ENCODE data around the gene SYT1. TPM values are rescaled to one million over a fixed set of nuclear protein-coding genes. Genes with fewer than 3 reads are reported as not detected.

Gene SYT1
- total RNA-seq, 1 experiment from 2014 or later: 44.9 TPM

DNA sequence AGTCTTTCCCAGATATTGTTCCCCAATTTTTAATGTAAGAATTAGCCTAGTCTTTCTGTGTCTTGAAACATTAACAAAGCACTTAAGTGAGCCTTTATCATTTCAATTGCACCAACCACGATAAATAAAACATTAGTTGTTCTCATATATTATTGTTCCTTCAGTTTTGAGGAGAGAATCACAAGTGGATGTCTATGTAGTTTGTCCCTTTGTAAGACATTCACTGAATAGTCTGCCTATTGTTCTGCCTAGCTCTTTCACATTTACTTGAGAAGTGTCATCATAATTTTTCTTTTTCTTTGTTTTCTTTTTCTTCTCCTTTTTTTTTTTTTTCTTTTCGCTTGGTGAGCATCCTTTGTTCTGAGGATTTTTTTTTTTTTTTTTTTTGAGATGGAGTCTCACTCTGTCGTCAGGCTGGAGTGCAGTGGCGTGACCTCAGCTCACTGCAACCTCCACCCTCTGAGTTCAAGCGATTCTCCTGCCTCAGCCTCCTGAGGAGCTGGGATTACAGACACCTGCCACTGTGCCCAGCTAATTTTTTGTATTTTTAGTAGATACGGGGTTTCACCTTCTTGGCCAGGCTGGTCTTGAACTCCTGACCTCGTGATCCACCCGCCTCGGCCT is 129.7 kb downstream of the SYT1 start:
- H3K4me3 ChIP-seq (replicated peaks in 1 of 2; ENCODE audit: low read depth in 1 of 2, low read length in 2 of 2): no peak overlapping the region
- no TSS peak for BruUV-seq (replicated peaks)
- CTCF ChIA-PET: no interaction called here

More for the DNA sequence above, 129.7 kb downstream of the SYT1 start:
- Histone ChIP-seq H3K9ac (ENCODE audit: low read length) (no peak overlapping the region), H3K27ac (ENCODE audit: low read depth, low read length) (no peak overlapping the region), H3K9me3 (ENCODE audit: control insufficient read depth in 1 of 2, insufficient read depth in 1 of 2, low read depth in 1 of 2, low read length in 2 of 2) (no peaks in the 10 kb centered on the region), H3K27me3 (ENCODE audit: insufficient read depth, low read length) (no peaks in the 10 kb centered on the region), H3K4me2 (ENCODE audit: low read length) (no peak overlapping the region), H4K20me1 (ENCODE audit: insufficient read depth) (no peaks in the 10 kb centered on the region), H3K9me2 (ENCODE audit: insufficient read depth) (no peaks in the 10 kb centered on the region), H3K36me3 (ENCODE audit: control insufficient read depth in 1 of 2, insufficient read depth in 2 of 2, low read length in 2 of 2) (no peaks in the 10 kb centered on the region; a peak in 1 of 4 replicates), H3K4me1 (ENCODE audit: control insufficient read depth in 1 of 2, insufficient read depth in 2 of 2, low read length in 2 of 2) (no peaks in the 10 kb centered on the region), H2AFZ (ENCODE audit: low read depth, low read length, poor library complexity, severe bottlenecking) (no peak overlapping the region), H3K79me2 (ENCODE audit: insufficient read depth, low read length) (no peaks in the 10 kb centered on the region; the same call in 1 of the 2 replicates)
- ATAC-seq: no peak
- intact Hi-C loops (cut with micrococcal nuclease): no loop called here
- no peak for TF ChIP-seq EZH2 (IDR thresholded peaks at IDR 0.05)
- TF ChIP-seq SP1 (IDR thresholded peaks at IDR 0.05; ENCODE audit: low read depth): no peak
- no peak for TF ChIP-seq ATF3 (IDR thresholded peaks at IDR 0.05)
- no peak for TF ChIP-seq EZH2phosphoT487 (IDR thresholded peaks at IDR 0.05; ENCODE audit: borderline replicate concordance)
- TF ChIP-seq, protein P1, sequence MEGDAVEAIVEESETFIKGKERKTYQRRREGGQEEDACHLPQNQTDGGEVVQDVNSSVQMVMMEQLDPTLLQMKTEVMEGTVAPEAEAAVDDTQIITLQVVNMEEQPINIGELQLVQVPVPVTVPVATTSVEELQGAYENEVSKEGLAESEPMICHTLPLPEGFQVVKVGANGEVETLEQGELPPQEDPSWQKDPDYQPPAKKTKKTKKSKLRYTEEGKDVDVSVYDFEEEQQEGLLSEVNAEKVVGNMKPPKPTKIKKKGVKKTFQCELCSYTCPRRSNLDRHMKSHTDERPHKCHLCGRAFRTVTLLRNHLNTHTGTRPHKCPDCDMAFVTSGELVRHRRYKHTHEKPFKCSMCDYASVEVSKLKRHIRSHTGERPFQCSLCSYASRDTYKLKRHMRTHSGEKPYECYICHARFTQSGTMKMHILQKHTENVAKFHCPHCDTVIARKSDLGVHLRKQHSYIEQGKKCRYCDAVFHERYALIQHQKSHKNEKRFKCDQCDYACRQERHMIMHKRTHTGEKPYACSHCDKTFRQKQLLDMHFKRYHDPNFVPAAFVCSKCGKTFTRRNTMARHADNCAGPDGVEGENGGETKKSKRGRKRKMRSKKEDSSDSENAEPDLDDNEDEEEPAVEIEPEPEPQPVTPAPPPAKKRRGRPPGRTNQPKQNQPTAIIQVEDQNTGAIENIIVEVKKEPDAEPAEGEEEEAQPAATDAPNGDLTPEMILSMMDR (IDR thresholded peaks at IDR 0.05 in 2 of 3, conservative IDR thresholded peaks at IDR 0.05 in 1 of 3; ENCODE audit: borderline replicate concordance in 1 of 3, insufficient read depth in 1 of 3, low read depth in 2 of 3, low read length in 2 of 3): no peak
- TF ChIP-seq SIN3A (IDR thresholded peaks at IDR 0.05; ENCODE audit: low read depth): no peak
- TF ChIP-seq, protein P2, sequence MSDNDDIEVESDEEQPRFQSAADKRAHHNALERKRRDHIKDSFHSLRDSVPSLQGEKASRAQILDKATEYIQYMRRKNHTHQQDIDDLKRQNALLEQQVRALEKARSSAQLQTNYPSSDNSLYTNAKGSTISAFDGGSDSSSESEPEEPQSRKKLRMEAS (IDR thresholded peaks at IDR 0.05): no peak
- TF ChIP-seq JUND (IDR thresholded peaks at IDR 0.05): no peak
- TF ChIP-seq SRF (IDR thresholded peaks at IDR 0.05; ENCODE audit: low read depth): no peak
- TF ChIP-seq RAD21 (IDR thresholded peaks at IDR 0.05; ENCODE audit: low read depth): no peak
- no peak for TF ChIP-seq ELF1 (IDR thresholded peaks at IDR 0.05; ENCODE audit: borderline replicate concordance, low read depth)
- TF ChIP-seq CEBPB (IDR thresholded peaks at IDR 0.05; ENCODE audit: low read depth): no peak
- no peak for TF ChIP-seq ZNF274 (IDR thresholded peaks at IDR 0.05; ENCODE audit: low read depth, low read length)
- TF ChIP-seq ZBTB33 (IDR thresholded peaks at IDR 0.05; ENCODE audit: extremely low read depth, insufficient replicate concordance, low read length): no peak
- no peak for TF ChIP-seq TCF7L2 (IDR thresholded peaks at IDR 0.05; ENCODE audit: borderline replicate concordance, extremely low read depth, insufficient read depth, insufficient read length)
- TF ChIP-seq YY1 (IDR thresholded peaks at IDR 0.05; ENCODE audit: extremely low read depth, insufficient replicate concordance, low read depth, low read length): no peak
- TF ChIP-seq FOSL1 (IDR thresholded peaks at IDR 0.05; ENCODE audit: low read depth): no peak
- POLR2A ChIA-PET: interaction anchor here (0.7 kb wide), 1 partner anchor 8 kb away, joined by 3 read pairs; no protein-coding TSS in a partner anchor
- DNase-seq (ENCODE audit: low read depth, low spot score): no peak
- RAD21 ChIA-PET (ENCODE audit: low non-redundant PET in 1 of 2, low total read pairs in 2 of 2, uncharacterized antibody in 2 of 2, unreplicated experiment in 2 of 2): no interaction called here

Data from HCT116 (cell line).